HepG2 (cell line): Measurements from ENCODE around the gene SNCAIP. TPM values are rescaled to one million over a fixed set of nuclear protein-coding genes. Genes with fewer than 3 reads are reported as not detected.

Experiments used
- ATAC-seq: fragments of 200-7000 bp; cut with Tn5 transposase; 3 replicates; pipeline ENCODE4 v1.9.1; 2020; ENCODE audit warnings: mild to moderate bottlenecking, moderate library complexity
- BruUV-seq: library from RNA; stranded (reverse); fragments of 400-500 nt; replicated peaks from 2 replicates; lab custom pipeline; 2021; lab: Mats Ljungman, UMichigan
- CTCF ChIA-PET: fragments of 300-600 bp; formaldehyde crosslinking; extraction: SDS; loops from one replicate; lab custom pipeline; 2021; ENCODE audit warnings: low total read pairs, inconsistent platforms, low intra/inter-chr PET ratio; lab: Yijun Ruan, JAX
- POLR2A ChIA-PET: fragments of 350-600 bp; sonication (Branson Sonifier 250); formaldehyde crosslinking; loops from one replicate; lab custom pipeline; 2020; ENCODE audit warnings: antibody characterized with exemption, inconsistent platforms; lab: Yijun Ruan, JAX
- DNase-seq: peaks from one replicate; pipeline ENCODE4 v3.0.0-alpha.2; 2015; ENCODE audit warnings: low spot score
- FAIRE-seq: peaks from 3 replicates; lab custom pipeline; 2011; peaks lifted over from hg19 to GRCh38; lab: Jason Lieb, UNC
- H2AFZ ChIP-seq: one replicate; pipeline ENCODE4 v1.6.1; 2011; ENCODE audit warnings: low read length, inconsistent platforms
- H3K27ac ChIP-seq: fragments of 300-600 bp; 3 replicates; pipeline ENCODE4 v1.8.0; 2011; ENCODE audit warnings: mixed run types, mild to moderate bottlenecking, mixed read lengths, low read length, inconsistent platforms; ENCODE audit not compliant: insufficient read depth; ENCODE audit errors: extremely low read length
- H3K27me3 ChIP-seq, 2 experiments: fragments of 200-600 bp in 1 of 2; 2 replicates in 1 of 2; 3 replicates in 1 of 2; pipeline versions ENCODE4 v1.6.0 to v1.8.0; 2011; ENCODE audit warnings: low read length in 2 of 2, mild to moderate bottlenecking in 2 of 2, moderate library complexity in 2 of 2, inconsistent platforms in 1 of 2; ENCODE audit not compliant: insufficient read depth in 2 of 2, control insufficient read depth in 1 of 2
- H3K36me3 ChIP-seq, 2 experiments: fragments of 200-600 bp in 1 of 2; replicated peaks in 1 of 2; 2 replicates in 1 of 2; 3 replicates in 1 of 2; pipeline versions ENCODE4 v1.5.1 to v1.8.0; 2011; ENCODE audit warnings: low read length in 2 of 2, inconsistent platforms in 1 of 2; ENCODE audit not compliant: insufficient read depth in 2 of 2, control insufficient read depth in 1 of 2
- H3K4me1 ChIP-seq: 2 replicates; pipeline ENCODE4 v1.5.1; 2012; ENCODE audit warnings: low read length, inconsistent platforms; ENCODE audit not compliant: insufficient read depth
- H3K4me2 ChIP-seq: 2 replicates; pipeline ENCODE4 v1.6.0; 2011; ENCODE audit warnings: low read depth, low read length, inconsistent platforms
- H3K4me3 ChIP-seq, 3 experiments: fragments of 200-600 bp in 1 of 3; sonication (generic), shearing (Covaris generic) in 1 of 3; replicated peaks in 1 of 3; 2 replicates each; pipeline ENCODE4 v1.5.1; 2011 to 2016; ENCODE audit warnings: low read length in 3 of 3, inconsistent platforms in 2 of 3, low read depth in 2 of 3, mild to moderate bottlenecking in 2 of 3, control low read depth in 1 of 3, mixed read lengths in 1 of 3; ENCODE audit not compliant: insufficient read depth in 1 of 3
- H3K79me2 ChIP-seq: one replicate; pipeline ENCODE4 v1.6.1; 2011; ENCODE audit warnings: low read length, inconsistent platforms; ENCODE audit not compliant: insufficient read depth
- H3K9ac ChIP-seq: 2 replicates; pipeline ENCODE4 v1.6.0; 2011; ENCODE audit warnings: mild to moderate bottlenecking, low read depth, low read length, inconsistent platforms; ENCODE audit not compliant: insufficient read depth
- H3K9me3 ChIP-seq: 2 replicates; pipeline ENCODE4 v1.5.1; 2012; ENCODE audit warnings: mild to moderate bottlenecking, low read length
- H4K20me1 ChIP-seq: 2 replicates; pipeline ENCODE4 v1.6.0; 2011; ENCODE audit warnings: inconsistent platforms, mild to moderate bottlenecking, low read length, moderate library complexity; ENCODE audit not compliant: insufficient read depth
- KAT7 ChIP-seq: IDR thresholded peaks from 2 replicates; pipeline ENCODE4 v1.6.1; 2018; ENCODE audit warnings: borderline replicate concordance, missing compliant biosample characterization
- ZNF274 ChIP-seq: sonication (generic); formaldehyde crosslinking; IDR thresholded peaks from 2 replicates; pipeline ENCODE4 v1.5.1; 2020; ENCODE audit warnings: mild to moderate bottlenecking, missing genetic modification reagents
- ZNF383 ChIP-seq: sonication (generic); formaldehyde crosslinking; IDR thresholded peaks from 2 replicates; pipeline ENCODE4 v1.4.0; 2020; ENCODE audit warnings: missing genetic modification reagents, mild to moderate bottlenecking, borderline replicate concordance
- WGBS: methylation state at CpG from one replicate; pipeline ENCODE4 v1.1.6; 2017; ENCODE audit warnings: low lambda C conversion rate; 5-methylcytosine and 5-hydroxymethylcytosine counted together
- in situ Hi-C: cut with HindIII; loops from 2 replicates; pipeline ENCODE4 v1.10.0; 2017; ENCODE audit warnings: low pct_unique_long_range_greater_than_20kb; ENCODE audit not compliant: extremely low pct_ligation_motif_present
- intact Hi-C: fragments of 100-400 bp; cut with micrococcal nuclease; formaldehyde crosslinking; loops from one replicate; pipeline ENCODE4 v1.10.0; 2022; ENCODE audit not compliant: unreplicated experiment
- polyA plus RNA-seq, 8 experiments: library from polyadenylated mRNA; depleted of rRNA in 3 of 8; stranded (reverse) in 7 of 8; unstranded in 1 of 8; fragments of >200 nt; fragmentation: Illumina TruSeq in 4 of 8; extraction: Trizol in 4 of 8; gene quantifications; 2 replicates each; pipeline versions ENCODE4 v1.2.1 to v1.2.3, GENCODE V29; 2011 to 2016; ENCODE audit warnings: low read depth in 4 of 8, missing spikeins in 1 of 8, mixed read lengths in 1 of 8; ENCODE audit not compliant: insufficient read depth in 1 of 8
- total RNA-seq, 5 experiments: library from RNA; depleted of rRNA; stranded (reverse); fragments of >200 nt; fragmentation: Illumina TruSeq; extraction: Trizol; gene quantifications; 2 replicates each; pipeline ENCODE4 v1.2.3, GENCODE V29; 2016; ENCODE audit warnings: low read depth in 1 of 5
- TF ChIP-seq, protein P1 (sequence below): sonication (generic); formaldehyde crosslinking; IDR thresholded peaks from 2 replicates; pipeline ENCODE4 v1.4.0; 2020; ENCODE audit warnings: missing genetic modification reagents, mild to moderate bottlenecking, borderline replicate concordance

SNCAIP gene
- total and polyA plus RNA-seq, 2 of the 13 experiments (the other 11 are each of a cell fraction or from before 2014, with no cell fraction given), result not detected

DNA sequence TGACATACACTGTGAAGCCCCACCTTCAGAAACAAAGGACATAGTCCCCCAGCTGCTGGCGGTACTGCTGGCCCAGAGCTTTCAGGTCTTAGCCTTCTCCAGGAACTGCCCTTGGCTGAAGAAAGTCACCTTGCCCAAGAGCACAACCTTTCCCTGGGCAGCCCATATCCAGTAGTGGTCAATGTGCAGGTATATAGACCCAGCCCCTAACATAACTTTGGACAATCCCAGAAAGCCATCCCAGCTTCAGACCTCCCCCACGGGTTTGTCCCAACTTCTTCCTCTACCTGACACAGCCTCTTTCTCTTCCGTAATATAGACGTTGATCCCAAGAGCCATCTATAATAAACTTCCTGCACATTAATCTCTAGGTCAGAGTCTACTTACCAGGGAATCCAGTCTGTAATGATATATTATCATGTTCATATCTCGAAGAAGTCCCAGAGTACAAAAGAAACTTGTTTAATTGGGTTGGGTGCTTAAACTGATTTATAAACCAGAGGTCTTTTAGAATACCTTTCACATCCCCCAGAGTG, 157.4 kb downstream of the SNCAIP start:
- BruUV-seq, result no TSS peak
- ChIA-PET CTCF (no interaction called here), POLR2A (no interaction called here)
- no peaks in the 10 kb centered on the region for H3K36me3 ChIP-seq
- no peaks in the 10 kb centered on the region for H3K79me2 ChIP-seq
- no peak for TF ChIP-seq ZNF274 (CRISPR knock-in tag)
- no peak overlapping the region for H3K9ac ChIP-seq
- H4K20me1 ChIP-seq, result no peaks in the 10 kb centered on the region
- no peak overlapping the region for H2AFZ ChIP-seq
- no peak overlapping the region for H3K4me2 ChIP-seq
- ATAC-seq (no peak), FAIRE-seq (no peak), DNase-seq (no peak)
- in situ Hi-C loops (no loop called here), intact Hi-C loops (no loop called here)
- H3K27ac ChIP-seq, result no peak overlapping the region
- H3K27me3 ChIP-seq, result no peaks in the 10 kb centered on the region
- H3K4me1 ChIP-seq, result no peaks in the 10 kb centered on the region
- 49% methylated on average over 4 of the region's 5 CpGs for whole genome bisulfite sequencing
- no peak overlapping the region for H3K4me3 ChIP-seq
- no peaks in the 10 kb centered on the region for H3K9me3 ChIP-seq

DNA sequence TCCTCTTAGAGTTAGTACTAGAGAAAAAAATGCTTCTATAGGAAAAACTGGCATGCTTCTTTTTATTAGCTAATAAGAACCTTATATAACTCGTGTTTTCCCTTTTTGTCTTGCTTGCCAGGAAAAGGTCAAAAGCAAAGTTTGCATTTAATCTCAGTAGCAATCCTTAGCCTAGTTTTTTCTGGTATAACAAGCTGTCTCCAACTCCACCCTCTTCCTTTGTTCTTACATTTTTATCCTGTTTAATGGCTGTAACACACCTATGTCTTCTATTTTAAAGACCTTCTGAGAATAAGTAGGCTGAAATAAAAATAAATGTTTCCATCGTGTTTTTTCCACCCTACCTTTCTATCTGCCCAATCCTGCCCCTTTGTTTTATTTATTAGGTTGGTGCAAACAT, 158.3 kb downstream of the SNCAIP start:
- DNase-seq (no peak), FAIRE-seq (no peak), ATAC-seq (no peak)
- H3K27ac ChIP-seq, result no peak overlapping the region
- H3K9me3 ChIP-seq, result no peaks in the 10 kb centered on the region
- CTCF ChIA-PET, result no interaction called here
- WGBS, result 13% methylated on average over 2 of the region's 2 CpGs
- in situ Hi-C loops, result no loop called here
- no peak overlapping the region for H3K4me3 ChIP-seq
- no peaks in the 10 kb centered on the region for H3K79me2 ChIP-seq
- no peak overlapping the region for H3K4me2 ChIP-seq
- H3K9ac ChIP-seq, result no peak overlapping the region
- no peak overlapping the region for H2AFZ ChIP-seq
- H3K36me3 ChIP-seq, result no peaks in the 10 kb centered on the region
- intact Hi-C loops, result no loop called here
- H4K20me1 ChIP-seq, result no peaks in the 10 kb centered on the region
- H3K27me3 ChIP-seq, result no peaks in the 10 kb centered on the region
- TF ChIP-seq KAT7 (CRISPR knock-in tag), result no peak
- TF ChIP-seq ZNF383 (CRISPR knock-in tag), result no peak
- TF ChIP-seq, protein P1, sequence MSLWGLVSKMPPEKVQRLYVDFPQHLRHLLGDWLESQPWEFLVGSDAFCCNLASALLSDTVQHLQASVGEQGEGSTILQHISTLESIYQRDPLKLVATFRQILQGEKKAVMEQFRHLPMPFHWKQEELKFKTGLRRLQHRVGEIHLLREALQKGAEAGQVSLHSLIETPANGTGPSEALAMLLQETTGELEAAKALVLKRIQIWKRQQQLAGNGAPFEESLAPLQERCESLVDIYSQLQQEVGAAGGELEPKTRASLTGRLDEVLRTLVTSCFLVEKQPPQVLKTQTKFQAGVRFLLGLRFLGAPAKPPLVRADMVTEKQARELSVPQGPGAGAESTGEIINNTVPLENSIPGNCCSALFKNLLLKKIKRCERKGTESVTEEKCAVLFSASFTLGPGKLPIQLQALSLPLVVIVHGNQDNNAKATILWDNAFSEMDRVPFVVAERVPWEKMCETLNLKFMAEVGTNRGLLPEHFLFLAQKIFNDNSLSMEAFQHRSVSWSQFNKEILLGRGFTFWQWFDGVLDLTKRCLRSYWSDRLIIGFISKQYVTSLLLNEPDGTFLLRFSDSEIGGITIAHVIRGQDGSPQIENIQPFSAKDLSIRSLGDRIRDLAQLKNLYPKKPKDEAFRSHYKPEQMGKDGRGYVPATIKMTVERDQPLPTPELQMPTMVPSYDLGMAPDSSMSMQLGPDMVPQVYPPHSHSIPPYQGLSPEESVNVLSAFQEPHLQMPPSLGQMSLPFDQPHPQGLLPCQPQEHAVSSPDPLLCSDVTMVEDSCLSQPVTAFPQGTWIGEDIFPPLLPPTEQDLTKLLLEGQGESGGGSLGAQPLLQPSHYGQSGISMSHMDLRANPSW (CRISPR knock-in tag), result no peak
- no peaks in the 10 kb centered on the region for H3K4me1 ChIP-seq
- BruUV-seq, result no TSS peak
- POLR2A ChIA-PET, result no interaction called here
